ENCODE data around the gene IP6K1.

Gene IP6K1

DNA sequence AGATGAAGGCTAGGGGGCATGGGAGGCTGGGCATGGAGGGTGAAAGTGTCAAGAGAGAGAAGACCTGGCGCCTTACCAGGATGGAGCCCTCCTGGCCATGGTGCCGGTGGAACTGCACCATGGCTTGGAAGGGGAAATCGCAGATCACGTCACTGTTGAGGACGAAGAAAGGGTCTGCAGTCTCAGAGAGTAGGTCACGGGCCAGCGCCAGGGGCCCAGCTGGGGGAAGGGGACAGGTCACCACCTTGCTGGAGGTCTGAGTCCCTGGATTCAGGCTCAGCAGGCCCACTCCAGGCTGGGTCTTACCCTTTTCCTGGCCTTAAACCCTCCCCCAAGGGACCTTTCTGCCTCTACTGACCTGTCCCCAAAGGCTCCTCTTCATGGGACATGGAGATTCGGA, 63.4 kb downstream of the IP6K1 start:
- no peak for DNase-seq

DNA sequence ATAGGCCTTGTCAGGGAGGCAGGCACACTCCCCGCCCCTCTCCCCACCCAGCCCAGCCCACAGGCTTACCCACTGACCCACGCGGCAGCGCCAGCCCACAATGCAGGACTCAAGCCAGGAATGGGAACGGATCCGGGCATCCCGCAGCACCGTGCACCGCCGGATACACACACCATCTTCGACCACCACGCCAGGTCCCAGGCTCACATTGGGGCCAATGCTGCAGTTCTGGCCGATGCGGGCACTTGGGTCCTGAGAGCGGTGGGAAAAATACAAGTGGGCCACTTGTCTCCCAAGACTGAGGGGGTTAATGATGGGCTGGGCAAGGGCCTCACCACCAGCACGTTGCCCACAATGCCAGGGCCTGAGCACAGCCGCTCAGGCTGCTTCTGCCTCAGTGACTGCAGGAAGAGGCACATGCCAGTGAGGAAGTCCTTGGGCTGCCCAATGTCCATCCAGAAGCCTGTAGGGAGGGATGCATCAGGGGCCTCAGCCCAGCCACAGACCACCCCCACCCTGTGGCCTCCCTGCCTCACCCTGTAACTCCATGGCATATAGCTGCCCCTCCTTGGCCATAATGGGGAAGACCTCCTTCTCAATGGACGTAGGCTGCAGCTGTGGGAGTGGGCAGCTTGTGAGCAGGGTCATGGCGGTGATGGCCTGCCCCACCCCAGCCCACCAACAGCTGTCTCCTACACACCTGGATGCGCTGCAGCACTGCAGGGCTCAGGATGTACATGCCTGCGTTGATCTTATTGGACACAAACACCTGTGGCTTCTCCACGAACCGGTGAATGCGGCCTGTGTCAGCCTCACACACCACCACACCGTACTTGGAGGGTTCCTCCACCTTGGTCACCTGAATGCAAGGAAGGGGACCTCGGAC, 64.2 kb downstream of the IP6K1 start:
- no peak for DNase-seq

DNA sequence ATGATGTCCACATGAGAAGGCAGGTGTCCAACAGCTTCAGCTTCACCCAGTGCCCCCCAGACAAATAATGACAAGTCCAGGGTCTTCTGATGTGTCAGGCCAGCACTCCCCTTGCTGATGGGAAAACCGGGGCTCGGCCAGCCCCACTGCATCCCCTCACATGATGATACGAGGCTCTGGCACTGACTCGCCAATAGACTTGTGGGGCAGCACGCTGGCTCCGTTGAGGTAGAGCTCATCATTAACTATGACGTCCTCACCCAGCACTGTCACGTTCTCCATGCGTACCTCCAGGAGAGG, 64.8 kb downstream of the IP6K1 start:
- no peak for DNase-seq

DNA sequence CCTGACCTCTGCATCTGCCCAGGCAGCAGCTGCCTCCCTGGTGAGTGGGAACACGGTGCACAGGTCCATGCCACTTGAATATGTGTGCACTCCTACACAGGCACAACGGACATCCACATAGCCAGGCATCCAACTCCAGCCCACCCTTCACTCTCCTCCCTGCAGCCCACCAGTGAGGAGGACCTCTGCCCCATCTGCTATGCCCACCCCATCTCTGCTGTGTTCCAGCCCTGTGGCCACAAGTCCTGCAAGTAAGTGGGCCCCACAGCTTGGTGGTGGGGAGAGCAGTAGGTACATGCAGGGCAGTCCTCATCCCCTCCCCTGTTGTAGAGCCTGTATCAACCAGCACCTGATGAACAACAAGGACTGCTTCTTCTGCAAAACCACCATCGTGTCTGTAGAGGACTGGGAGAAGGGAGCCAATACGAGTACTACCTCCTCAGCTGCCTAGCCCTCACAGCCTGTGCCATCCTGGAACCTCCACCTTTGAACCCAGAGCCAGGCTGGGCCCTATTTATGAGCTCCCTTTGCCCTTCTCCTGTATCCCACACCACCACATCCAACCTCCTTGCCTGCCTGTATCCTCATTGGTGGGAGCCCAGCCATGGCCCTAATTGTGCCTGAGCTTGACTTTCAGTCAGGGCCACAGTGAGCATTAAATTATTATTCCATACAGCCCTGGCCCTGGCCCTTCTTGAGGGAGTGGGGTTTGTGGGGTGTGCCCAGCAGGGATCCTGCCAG, 65.3 kb downstream of the IP6K1 start:
- no peak for DNase-seq

DNA sequence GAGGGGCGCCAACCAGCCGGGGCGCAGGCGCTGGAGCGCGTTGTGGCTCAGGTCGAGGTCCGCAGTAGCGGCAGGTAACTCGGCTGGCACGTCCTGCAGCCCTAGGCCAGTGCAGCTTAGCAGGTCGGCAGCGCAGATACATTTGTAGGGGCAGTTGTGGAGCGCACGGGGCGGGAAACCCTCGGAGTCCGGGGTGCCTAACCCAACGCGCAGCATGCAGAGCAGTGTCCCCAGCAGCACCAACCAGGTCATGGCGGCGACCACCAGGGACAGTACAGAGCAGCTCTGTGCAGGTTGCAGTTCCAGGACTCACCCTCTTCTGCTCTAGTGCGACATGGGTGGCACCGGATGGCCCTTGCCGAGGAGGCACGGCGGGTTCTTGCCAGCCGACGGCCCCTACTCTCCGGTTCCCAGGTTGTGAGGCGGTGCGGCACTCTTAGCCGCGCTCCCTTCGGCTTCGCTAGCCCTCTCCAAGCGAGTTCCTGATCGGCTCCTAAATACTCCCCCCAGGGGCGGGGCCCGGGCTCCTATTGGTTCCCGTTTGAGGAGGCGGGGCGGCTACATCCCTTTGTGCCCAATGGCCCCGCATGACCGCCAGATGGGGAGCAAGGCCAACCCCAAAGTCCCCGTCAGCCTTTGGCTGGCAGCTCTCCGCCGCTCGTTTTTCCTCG, 67.0 kb downstream of the IP6K1 start, which contains the start of gene AMIGO3:
Gene AMIGO3 (minus strand): TSS at position 471 of the 671 bp plus-strand sequence. CDS start 219 bp downstream, at position 252.
- peak; percentile 64 to 97 for DNase-seq

DNA sequence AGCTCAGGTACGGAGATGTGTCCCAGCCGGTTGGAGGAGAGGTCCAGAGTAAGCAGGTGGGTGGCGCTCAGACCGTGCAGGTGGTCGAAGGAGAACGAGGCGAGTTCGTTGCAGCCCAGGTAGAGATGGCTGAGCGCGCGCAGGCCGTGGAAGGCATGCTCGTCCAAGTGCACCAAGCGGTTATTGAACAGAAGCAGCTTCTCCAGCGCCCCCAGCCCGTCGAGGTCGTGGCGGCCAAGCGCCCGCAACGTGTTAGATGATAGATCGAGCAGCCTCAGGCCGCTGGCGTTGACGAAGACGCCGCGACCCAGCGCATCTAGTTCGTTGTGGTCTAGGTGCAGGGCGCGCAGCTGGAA, 67.5 kb downstream of the IP6K1 start:
- DNase-seq: no peak

DNA sequence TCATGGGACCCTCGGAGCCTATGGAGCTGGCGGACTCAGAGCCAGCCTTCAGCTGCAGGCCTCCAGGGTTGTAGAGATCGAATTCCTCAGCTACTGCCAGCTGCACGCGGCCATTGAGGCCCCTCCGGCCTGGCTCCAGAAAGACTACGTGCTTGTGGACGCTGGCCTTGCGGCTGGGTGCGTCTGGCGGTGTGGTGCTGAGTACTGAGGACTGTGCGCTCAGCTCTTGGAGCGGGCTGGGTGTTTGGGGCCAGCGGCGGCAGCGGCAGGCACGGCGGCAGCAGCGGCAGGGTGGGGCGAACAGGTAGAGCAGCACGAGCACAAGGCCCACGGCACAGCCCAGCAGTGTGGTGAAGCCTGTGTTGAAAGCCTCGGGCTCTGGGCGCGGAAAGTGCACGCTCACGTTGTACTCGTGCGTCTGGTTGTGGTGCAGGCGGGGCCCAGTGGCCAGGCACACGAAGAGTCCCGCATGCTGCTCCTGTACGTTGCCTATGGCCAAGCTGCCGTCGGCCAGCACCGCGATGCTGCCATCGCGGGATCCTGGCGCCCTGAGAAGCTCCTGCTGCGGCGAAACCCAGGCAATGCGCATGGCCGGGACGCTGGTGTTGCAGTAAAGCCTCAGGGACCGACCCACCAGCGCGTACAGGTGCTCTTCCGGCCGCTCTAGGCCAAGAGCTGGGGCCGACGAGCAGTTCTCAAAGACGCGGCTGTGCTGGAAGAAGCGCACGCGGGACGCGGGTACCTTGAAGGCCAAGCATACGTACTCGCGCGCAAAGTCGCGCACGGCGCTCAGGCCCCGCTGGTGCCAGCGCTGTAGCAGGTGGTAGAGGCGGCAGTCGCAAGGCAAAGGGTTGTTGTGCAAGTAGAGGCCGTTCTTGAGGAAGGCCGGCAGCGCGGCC, 68.1 kb downstream of the IP6K1 start:
- no peak for DNase-seq

DNA sequence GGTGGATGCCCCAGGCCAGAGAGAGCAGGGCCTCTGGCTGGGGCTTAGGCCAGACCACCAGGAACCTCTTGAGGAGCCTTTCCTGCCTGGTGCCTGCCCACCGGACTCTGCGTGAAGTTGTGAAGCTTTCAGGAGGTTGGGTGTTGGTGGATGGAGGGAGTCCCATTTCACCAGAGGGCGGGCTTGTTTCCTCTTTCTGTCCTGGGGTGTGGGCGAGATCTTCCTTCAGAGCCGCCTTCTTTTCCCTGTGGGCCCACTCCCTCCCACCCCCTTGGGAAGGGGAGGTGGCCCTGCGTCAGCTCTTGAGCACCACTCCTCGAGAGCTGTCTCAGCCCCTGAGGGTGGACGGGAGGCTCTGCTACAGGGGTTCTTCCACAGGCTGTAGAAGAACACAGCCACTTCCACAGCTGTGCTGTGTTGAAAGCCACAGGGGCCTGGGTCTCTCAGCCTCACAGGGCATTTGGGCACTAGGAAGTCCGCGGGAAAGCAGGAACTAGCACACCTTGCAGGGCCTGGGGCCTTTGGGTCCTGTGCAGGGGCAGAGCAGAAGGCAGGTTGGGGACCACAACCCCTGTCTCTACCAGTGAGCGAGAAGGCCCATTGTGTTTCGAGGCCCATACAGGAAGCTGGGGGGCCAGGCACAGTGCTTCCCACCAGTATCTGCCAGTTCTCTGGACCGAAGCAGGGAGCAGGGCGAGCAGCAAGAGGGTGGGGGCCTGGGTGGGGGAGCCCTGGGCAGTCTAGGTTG, 69.0 kb downstream of the IP6K1 start:
- DNase-seq: no peak

DNA sequence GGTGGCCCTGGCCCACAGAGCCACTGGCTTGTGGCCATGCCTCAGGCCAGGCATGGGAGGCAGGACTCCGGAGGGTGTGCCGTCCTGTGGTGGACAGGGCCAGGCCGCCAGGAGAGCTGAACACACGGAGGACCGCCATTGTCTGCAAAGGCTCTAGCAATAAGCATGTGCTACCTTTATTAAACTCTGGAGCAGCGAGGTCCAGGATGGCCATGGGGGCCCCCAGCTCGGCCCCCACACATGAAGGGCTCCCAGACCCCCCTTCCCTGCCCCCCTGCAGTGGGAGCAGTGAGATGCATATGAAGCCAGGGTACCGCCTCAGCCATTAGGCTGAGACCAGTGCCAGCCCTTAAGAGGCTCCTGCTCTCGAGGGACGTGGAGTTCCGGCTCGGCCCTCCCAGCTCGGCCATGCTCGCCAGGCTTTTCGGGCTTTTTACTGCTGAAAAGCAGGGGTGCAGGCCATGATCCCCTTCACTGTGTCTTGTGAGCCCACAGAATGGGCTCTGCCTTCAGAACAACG, 69.6 kb downstream of the IP6K1 start:
- DNase-seq: no peak

DNA sequence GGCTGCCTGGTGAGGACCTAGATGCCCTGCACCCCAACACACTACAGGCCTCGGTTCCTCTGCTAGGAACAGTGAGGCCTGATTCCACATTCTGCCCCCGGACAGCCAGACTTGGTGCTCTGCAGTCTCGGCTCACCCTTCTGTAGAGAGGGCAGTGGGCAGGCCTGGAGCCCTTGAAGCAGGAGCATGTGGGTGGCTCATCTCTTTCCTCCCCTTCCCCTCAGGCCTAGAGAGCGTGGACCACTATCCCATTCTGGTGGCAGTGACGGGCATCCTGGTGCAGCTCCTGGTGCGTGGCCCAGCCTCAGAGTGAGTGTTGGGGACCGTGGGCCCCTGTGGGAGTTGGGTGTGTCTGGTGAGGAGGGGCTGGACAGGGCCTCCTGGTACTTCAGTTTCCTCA, 70.2 kb downstream of the IP6K1 start:
- DNase-seq: no peak

DNA sequence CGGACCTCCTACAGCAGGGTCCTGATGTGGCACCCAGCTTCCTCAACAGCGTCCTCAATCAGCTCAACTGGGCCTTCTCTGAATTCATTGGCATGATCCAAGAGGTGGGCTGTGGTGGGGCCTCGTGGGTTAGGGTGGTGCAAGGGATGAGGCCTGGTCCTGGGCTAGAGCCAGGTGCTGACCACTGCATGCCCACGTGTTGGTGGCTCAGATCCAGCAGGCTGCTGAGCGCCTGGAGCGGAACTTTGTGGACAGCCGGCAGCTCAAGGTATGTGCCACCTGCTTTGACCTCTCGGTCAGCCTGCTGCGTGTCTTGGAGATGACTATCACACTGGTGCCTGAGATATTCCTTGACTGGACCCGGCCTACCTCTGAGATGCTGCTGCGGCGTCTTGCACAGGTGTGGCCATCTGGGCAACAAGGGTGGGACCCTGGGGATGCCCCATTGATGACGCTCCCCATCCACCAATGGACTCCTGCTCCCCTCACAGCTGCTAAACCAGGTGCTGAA, 70.7 kb downstream of the IP6K1 start:
- no peak for DNase-seq

DNA sequence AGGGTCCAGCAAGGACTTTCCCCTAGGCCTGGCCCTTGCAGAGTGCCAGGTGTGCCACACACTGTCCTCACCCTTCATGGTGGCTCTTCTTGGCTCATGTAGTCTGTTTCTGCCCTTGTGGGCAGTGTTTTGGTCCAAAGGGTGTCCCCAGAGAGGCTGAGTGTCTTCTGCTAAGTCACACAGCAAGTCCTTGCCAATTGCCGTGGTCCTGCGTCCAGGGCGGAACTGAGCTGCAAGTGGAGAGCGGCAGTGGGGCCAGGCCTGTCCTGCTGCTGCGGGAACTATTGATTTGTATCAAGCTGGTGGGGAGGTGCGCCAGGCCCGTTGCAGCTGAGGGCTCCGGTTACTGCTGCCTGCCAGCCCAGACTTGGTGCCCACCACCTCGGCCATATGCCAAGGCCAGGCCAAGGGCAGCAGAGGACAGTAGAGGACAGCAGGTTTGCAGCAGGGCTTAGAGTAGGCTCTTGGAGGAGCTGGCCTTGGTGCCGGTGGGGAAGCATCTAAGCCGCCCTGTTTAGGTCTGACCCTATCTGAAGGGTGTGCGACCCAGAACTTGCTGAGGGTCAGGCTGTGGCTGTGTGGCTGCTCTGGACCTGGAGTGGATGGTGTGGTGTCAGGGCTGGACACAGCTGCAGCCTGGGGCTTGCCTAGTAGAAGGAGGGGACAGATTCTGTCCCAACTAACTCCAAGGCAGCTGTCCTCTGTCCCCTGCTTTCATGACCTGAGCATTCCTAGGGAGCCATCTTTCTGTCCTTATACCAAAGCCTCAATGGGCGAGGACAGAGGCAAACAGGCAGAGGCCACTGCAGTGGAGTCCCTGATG, 71.4 kb downstream of the IP6K1 start:
- no peak for DNase-seq

DNA sequence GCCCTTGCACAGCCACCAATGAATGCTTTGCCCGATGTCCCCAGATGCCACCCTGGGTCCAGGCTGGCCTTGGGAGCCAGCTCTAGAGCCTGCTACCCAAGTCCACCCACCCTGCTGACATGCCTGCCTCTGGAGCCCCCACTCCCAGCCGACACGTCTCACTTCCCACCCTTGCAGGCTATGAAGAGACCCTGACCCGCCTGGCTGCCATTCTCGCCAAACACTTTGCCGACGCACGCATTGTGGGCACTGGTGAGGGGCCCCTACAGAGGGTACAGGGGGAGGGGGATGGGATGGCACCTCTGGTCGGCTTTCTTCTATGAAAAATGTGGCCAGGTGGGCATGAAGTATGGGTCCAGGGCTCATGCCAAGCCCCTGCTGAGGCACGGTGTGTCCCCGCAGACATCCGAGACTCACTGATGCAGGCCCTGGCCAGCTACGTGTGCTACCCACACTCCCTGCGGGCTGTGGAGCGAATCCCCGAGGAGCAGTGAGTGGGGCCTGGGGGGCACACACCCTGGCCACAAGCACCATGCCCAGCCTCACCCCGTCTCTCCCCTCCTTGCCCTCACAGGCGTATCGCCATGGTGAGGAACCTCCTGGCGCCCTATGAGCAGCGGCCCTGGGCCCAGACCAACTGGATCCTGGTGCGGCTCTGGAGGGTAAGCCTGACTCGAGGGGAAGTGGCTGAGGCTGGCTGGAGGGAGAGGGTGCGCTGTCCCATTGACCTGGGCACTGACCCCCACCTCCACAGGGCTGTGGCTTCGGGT, 72.8 kb downstream of the IP6K1 start:
- DNase-seq: no peak

DNA sequence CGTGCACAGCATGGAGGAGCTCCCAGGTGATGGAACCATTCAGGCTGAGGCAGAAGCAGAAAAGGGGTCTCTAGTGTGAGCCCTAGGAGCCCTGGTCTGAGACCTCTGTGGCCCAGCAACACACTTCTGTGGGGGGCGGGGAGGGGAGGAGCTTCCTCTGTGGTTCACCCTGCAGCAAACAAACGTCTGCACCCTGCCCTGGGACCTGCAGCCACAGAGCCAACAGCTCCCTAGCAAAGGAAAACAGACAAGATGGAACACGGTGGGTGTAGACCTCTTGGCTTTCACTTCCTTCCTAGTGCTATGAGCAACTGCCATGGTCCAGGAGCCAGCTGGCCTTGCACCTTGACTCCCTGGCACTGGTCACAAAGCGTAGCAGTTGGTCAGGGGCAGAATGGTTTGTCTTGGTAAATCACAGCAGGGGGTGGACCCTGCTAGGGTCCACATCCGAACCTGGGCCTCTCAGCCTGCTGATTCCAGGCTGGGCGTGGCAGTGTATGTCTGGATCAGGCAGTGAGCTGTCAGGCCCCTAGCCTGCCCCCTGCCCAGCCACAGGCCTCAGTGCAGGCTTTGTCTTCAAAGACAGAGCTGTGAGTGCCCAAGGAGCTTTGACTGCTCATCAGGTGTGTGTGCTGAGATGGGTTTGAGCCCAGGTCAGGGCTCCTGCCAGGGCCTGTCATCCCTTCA, 73.6 kb downstream of the IP6K1 start:
- no peak for DNase-seq

DNA sequence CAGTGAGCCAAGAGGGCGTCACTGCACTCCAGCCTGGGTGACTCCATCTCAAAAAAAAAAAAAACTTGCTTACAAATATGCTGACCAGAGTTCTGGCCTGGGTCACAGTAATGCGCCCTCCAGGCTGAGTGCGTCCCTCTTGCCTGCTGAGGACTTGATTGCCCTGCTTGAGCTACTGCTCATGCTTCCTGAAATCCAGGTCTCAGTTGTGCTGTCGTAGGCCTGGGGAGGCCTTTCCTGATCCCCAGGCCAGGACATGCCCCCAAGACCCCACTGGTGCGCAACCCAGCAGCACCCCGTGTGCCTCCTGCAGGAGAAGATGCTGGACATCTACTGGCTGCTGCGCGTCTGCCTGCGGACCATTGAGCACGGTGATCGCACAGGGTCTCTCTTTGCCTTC, 74.2 kb downstream of the IP6K1 start:
- DNase-seq: no peak

DNA sequence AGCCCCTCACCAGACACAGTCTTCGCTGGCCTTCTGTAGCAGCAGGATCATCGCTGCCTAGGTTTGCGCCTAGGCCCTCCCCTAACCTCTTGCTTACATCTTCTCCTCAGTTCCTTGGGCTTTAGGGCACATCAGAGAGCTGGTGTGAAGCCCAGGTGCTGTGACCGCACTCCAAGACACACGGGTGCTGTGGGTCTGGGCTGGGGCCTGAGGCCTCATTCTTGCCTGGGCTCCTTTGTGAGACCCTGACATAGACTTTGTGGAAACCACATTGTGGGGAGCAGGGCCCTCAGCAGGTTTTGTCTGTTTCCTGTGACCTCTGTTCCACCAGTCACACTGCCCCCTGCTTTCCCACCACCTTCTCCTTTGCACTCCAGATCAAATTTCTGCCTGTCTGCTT, 74.9 kb downstream of the IP6K1 start:
- no peak for DNase-seq

DNA sequence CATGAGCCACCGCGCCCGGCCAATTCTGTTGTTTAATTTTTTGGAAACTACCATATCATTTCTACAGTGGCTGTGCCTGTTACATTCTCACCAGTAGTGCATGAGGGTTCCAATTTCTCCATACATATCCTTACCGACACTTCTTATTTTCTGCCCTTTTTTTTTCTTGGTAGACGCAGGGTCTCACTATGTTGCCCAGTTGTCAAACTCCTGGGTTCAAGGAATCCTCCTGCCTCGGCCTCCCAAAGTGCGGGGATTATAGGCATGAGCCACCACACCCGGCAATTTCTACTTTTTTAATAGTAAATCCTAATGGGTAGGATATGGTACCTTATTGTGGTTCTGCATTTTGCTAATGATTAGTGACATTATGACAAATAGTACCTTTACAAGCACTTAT, 76.5 kb downstream of the IP6K1 start:
- no peak for DNase-seq

DNA sequence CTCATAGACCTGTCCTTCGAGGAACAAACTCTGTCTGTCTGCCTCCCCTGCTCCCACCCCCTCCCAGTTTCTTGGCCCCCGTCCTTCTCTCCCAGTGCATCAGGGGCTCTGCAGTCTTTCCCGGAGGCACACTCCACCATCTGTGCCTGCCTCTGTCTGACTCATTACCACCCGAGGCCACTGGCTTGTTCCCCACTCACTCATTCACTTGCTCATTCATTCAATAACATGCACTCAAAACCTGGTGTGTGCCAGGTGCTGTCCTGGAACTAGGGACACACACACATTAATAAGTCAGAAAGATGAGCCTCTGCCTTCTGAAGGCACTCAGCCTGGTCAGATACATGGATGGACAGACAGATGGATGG, 79.2 kb downstream of the IP6K1 start:
- no peak for DNase-seq

DNA sequence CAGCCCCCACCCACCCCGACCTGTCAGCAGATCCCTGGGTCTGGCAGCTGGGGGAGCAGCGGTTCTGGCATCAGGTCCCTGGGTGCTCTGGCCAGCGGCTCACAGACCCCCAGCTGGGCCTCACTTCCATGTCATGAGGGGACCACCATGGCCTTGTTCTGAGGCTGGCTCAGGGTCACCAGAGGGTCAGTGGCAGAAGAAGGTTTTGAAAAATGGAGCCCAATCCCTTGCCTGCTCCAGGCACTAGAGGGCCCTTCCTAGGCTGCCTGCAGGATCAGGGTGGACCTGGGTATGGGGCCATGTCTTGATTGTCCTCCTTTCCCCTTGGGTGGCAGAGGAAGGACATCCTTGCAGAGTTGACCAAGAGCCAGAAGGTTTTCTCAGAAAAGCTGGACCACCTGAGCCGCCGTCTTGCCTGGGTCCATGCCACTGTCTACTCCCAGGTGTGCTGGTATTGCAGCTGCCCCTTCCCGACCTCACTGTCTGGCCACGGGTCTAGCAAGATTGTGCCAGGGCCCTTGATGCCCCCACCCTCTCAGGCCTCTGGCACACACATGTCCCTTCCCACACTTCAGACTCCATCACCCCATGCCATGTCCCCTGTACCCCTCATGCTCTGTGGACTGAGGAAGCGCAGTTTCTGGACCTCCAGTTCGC, 79.8 kb downstream of the IP6K1 start:
- no peak for DNase-seq
